HG03575 (cell line): ENCODE measurements around the gene TMEM51.
"Not testable (repeated sequence)": the region's sequence is repeated elsewhere in the genome, so short reads cannot be mapped to it uniquely, and the experiment has no call there.

ENCODE experiments used
- ATAC-seq: cut with Tn5 transposase; IDR thresholded peaks from one replicate; pipeline ENCODE4 v1.9.1; 2021; ENCODE audit not compliant: unreplicated experiment, insufficient number of reproducible peaks, low FRiP score; ENCODE audit errors: extremely low read depth

TMEM51 gene

GRCh38 chr1:15124362-15125100 lies 29.0 kb upstream of the TMEM51 start:
- no peak for ATAC-seq

GRCh38 chr1:15125101-15125745 lies 28.3 kb upstream of the TMEM51 start:
- ATAC-seq: no peak

- no peak for ATAC-seq
Measured at GRCh38 chr1:15128077-15128476, 25.5 kb upstream of the TMEM51 start.

- ATAC-seq: no peak
Measured at GRCh38 chr1:15128520-15129313, 24.8 kb upstream of the TMEM51 start.

GRCh38 chr1:15129944-15130343 lies 23.6 kb upstream of the TMEM51 start:
- no peak for ATAC-seq

GRCh38 chr1:15130607-15131006 lies 22.9 kb upstream of the TMEM51 start:
- ATAC-seq: no peak

- ATAC-seq: no peak
Measured at GRCh38 chr1:15132965-15133364, 20.6 kb upstream of the TMEM51 start.

- no peak for ATAC-seq
Measured at GRCh38 chr1:15134285-15134684, 19.3 kb upstream of the TMEM51 start.

- ATAC-seq: not testable (repeated sequence)
Measured at GRCh38 chr1:15135604-15136003, 17.9 kb upstream of the TMEM51 start.

GRCh38 chr1:15137809-15138208 lies 15.7 kb upstream of the TMEM51 start:
- no peak for ATAC-seq

GRCh38 chr1:15139654-15140350 lies 13.7 kb upstream of the TMEM51 start:
- no peak for ATAC-seq

GRCh38 chr1:15141935-15142539 lies 11.5 kb upstream of the TMEM51 start:
- no peak for ATAC-seq

GRCh38 chr1:15145327-15145726 lies 8.2 kb upstream of the TMEM51 start:
- ATAC-seq: no peak

- ATAC-seq: no peak
Measured at GRCh38 chr1:15146142-15146680, 7.3 kb upstream of the TMEM51 start.

- no peak for ATAC-seq
Measured at GRCh38 chr1:15146971-15147376, 6.6 kb upstream of the TMEM51 start.

- no peak for ATAC-seq
Measured at GRCh38 chr1:15148004-15148403, 5.5 kb upstream of the TMEM51 start.

GRCh38 chr1:15148475-15148874 lies 5.1 kb upstream of the TMEM51 start:
- no peak for ATAC-seq

- no peak for ATAC-seq
Measured at GRCh38 chr1:15148941-15149340, 4.6 kb upstream of the TMEM51 start.

- no peak for ATAC-seq
Measured at GRCh38 chr1:15150376-15150775, 3.2 kb upstream of the TMEM51 start.
